Measurements from ENCODE around the gene C18orf54. TPM values are rescaled to one million over a fixed set of nuclear protein-coding genes. Genes with fewer than 3 reads are reported as not detected.

Gene C18orf54
- total RNA-seq, 1 donor from 2014 or later = 3.0 TPM

DNA sequence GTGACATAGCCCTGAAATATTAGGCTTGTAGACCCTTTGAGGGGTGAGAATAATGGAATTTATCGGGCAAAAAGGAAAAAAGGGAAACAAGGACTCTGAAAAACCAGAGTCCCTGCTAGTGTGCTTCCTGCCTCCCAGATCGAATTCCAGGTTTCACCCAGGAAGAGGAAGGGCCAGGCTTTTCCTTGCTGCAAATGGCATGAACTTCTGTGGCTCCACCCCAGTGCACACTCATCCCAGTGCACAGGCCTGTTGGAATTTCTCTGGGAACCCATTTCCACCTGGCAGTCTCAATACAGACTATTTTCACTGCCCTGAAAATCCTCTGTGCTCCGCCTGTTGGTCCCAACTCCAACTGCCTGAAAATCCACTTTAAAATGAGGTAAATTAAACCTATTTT is 29.9 kb downstream of the C18orf54 start:
- no peaks in the 10 kb centered on the region for H3K9me3 ChIP-seq
- no peak overlapping the region for H3K27ac ChIP-seq
- no peaks in the 10 kb centered on the region for H3K36me3 ChIP-seq
- H3K27me3 ChIP-seq = no peaks in the 10 kb centered on the region
- TF ChIP-seq, protein P1, sequence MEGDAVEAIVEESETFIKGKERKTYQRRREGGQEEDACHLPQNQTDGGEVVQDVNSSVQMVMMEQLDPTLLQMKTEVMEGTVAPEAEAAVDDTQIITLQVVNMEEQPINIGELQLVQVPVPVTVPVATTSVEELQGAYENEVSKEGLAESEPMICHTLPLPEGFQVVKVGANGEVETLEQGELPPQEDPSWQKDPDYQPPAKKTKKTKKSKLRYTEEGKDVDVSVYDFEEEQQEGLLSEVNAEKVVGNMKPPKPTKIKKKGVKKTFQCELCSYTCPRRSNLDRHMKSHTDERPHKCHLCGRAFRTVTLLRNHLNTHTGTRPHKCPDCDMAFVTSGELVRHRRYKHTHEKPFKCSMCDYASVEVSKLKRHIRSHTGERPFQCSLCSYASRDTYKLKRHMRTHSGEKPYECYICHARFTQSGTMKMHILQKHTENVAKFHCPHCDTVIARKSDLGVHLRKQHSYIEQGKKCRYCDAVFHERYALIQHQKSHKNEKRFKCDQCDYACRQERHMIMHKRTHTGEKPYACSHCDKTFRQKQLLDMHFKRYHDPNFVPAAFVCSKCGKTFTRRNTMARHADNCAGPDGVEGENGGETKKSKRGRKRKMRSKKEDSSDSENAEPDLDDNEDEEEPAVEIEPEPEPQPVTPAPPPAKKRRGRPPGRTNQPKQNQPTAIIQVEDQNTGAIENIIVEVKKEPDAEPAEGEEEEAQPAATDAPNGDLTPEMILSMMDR (IDR thresholded peaks at IDR 0.05) = no peak
- no peak for ATAC-seq
- intact Hi-C loops (cut with DNase I) = no loop called here
- DNase-seq = no peak
- no peaks in the 10 kb centered on the region for H3K4me1 ChIP-seq
- H3K4me3 ChIP-seq = no peak overlapping the region

DNA sequence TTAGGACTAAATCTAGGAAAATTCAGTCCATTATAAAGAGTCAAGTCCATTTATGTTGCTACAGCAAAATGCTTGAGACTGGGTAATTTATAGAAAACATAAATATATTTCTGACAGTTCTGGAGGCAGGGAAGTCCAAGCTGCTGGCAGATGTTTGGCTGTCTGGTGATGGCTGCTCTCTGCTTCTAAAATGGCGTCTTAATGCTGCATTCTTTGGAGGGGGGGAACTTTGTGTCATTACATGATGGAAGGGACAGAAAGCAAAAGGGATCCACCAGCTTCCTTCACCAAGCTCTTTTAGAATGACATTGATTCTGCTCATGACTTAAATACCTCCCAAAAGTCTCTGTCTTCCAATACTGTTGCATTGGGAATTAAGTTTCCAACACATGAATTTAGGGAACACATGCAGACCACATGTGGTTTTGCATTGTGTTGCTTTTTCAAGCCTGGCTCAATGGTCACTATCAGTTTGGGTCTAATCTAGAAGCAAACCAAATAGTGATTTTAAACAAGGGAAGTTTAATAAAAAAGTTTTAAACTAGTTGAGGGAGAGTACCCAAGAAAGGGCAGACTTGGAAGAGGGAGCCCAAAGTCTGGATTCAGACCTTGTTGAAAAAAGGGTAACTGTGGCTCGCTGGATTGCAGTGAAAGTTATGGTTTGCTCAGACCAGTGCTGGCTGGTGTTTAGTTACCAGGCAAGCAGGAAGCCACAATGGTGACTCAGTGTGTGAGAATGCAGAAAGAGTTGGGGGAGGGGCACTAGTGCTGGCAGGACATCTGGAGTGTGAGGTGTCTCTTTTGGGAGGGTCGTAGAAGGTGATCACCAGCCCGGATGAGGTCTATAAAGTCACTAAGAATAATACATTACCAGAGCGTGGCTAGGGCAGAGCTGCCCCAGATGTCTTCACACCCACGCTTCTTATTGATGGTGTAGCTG is 30.8 kb downstream of the C18orf54 start:
- intact Hi-C loops (cut with DNase I) = no loop called here
- Histone ChIP-seq H3K4me1 (no peaks in the 10 kb centered on the region), H3K36me3 (no peaks in the 10 kb centered on the region), H3K4me3 (no peak overlapping the region), H3K9me3 (no peaks in the 10 kb centered on the region), H3K27me3 (no peaks in the 10 kb centered on the region), H3K27ac (no peak overlapping the region)
- DNase-seq (no peak), ATAC-seq (peak; percentile 64)
- TF ChIP-seq, protein P1 (IDR thresholded peaks at IDR 0.05) = no peak

DNA sequence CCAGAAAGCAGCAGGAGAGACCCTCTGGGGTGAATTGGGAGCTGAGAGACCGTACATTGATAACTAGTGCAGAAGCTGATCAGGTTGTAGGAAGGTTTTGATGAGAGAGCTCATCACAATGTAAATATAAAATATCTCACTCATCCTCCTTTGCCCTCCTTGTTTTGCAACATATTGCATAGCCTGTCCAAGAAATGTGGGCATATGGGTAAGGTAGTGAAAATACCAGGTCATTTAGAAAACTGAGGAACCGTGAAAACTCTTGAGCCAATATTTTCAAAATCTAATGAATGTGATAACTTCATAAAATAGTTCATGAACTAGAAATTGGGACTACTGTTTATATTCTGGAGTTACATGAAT is 31.4 kb downstream of the C18orf54 start:
- intact Hi-C loops (cut with DNase I) = no loop called here
- no peak for DNase-seq
- no peak for ATAC-seq
- H3K27me3 ChIP-seq = no peaks in the 10 kb centered on the region
- no peak overlapping the region for H3K27ac ChIP-seq
- H3K9me3 ChIP-seq = no peaks in the 10 kb centered on the region
- H3K36me3 ChIP-seq = no peaks in the 10 kb centered on the region
- no peaks in the 10 kb centered on the region for H3K4me1 ChIP-seq
- no peak overlapping the region for H3K4me3 ChIP-seq
- TF ChIP-seq, protein P1 (IDR thresholded peaks at IDR 0.05) = no peak

DNA sequence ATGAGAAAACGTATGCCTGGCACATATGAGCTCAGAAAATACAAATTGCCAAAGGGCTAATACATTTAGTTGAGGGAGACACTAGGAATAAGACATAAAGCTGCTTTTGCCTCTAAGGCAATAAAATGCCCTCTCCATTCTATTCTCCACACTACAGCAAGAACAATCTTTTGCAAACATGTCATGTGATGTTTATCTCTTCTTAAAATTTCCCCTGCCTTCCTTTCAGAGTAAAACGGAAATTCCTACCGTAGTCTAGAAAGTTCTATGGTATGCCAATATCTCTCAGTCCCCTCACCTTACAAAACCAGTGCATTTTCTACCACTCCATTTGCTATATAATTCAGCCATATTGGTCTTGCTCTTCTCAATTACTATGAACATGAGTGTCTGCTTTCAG is 33.1 kb downstream of the C18orf54 start:
- intact Hi-C loops (cut with DNase I) = no loop called here
- H3K4me1 ChIP-seq = no peaks in the 10 kb centered on the region
- ATAC-seq (no peak), DNase-seq (no peak)
- no peaks in the 10 kb centered on the region for H3K9me3 ChIP-seq
- H3K27me3 ChIP-seq = no peaks in the 10 kb centered on the region
- TF ChIP-seq, protein P1 (IDR thresholded peaks at IDR 0.05) = no peak
- no peak overlapping the region for H3K27ac ChIP-seq
- H3K36me3 ChIP-seq = no peaks in the 10 kb centered on the region
- no peak overlapping the region for H3K4me3 ChIP-seq

DNA sequence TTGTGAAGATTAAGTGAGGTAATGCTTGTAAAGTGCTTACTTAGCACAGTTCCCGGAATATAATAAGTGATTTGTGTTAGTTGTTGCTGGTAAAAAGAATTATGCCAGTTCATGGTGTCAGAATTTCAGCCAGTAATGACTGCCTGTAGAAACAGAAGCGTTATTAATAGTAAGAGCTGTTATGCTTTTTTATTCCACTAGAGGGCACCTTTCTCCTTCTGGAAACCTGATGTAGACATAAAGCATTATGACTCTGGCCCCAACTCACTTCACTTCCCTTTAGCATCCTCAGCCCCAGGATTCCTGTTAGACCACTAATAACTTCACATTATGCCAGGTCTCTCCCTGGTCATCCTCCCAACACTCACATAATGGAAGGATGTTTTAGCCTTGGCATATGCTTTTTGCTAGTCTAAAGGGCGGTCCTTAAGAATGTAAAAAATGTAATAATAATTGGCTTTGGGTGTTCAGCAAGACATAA is 34.9 kb downstream of the C18orf54 start:
- TF ChIP-seq, protein P1 (IDR thresholded peaks at IDR 0.05) = peak; percentile 84
- intact Hi-C loops (cut with DNase I) = no loop called here
- H3K27ac ChIP-seq = no peak overlapping the region
- DNase-seq (no peak), ATAC-seq (peak; percentile 85)
- no peak overlapping the region for H3K4me3 ChIP-seq
- H3K27me3 ChIP-seq = no peaks in the 10 kb centered on the region
- no peaks in the 10 kb centered on the region for H3K36me3 ChIP-seq
- no peaks in the 10 kb centered on the region for H3K4me1 ChIP-seq
- H3K9me3 ChIP-seq = no peaks in the 10 kb centered on the region

All from upper lobe of right lung (tissue), 1 donor.